Testis (tissue), 3 donors: Measurements from ENCODE around the gene VPS26C. TPM values are rescaled to one million over a fixed set of nuclear protein-coding genes. Genes with fewer than 3 reads are reported as not detected.

Experiments
- DNase-seq: peaks from one replicate; pipeline ENCODE4 v3.0.0-alpha.2; 2019
- H3K27ac ChIP-seq, 2 donors: fragments of 200-600 bp; sonication (generic); one replicate each; pipeline ENCODE4 v1.5.1; 2019
- H3K27me3 ChIP-seq: fragments of 200-600 bp; sonication (generic); one replicate; pipeline ENCODE4 v1.5.1; 2019
- H3K36me3 ChIP-seq: fragments of 200-600 bp; sonication (generic); one replicate; pipeline ENCODE4 v1.5.1; 2017; ENCODE audit warnings: low read depth; ENCODE audit errors: missing control alignments
- H3K4me1 ChIP-seq: fragments of 200-600 bp; sonication (generic); one replicate; pipeline ENCODE4 v1.5.1; 2019
- H3K4me3 ChIP-seq, 2 donors: fragments of 200-600 bp; sonication (generic); one replicate each; pipeline ENCODE4 v1.5.1; 2017 to 2019
- H3K9me3 ChIP-seq: fragments of 200-600 bp; sonication (generic); one replicate; pipeline ENCODE4 v1.5.1; 2017
- POLR2A ChIP-seq: fragments of 450-650 bp; IDR thresholded peaks from one replicate; pipeline ENCODE4 v1.6.1; 2017; ENCODE audit warnings: antibody characterized with exemption, mild to moderate bottlenecking, moderate library complexity
- WGBS, 2 donors: methylation state at CpG; one replicate each; pipeline ENCODE4 v1.1.5; 2018; 5-methylcytosine and 5-hydroxymethylcytosine counted together
- intact Hi-C: fragments of 100-400 bp; cut with DNase I; formaldehyde crosslinking; loops from one replicate; pipeline ENCODE4 v1.15.1; 2023; ENCODE audit warnings: low total_unique reads
- polyA plus RNA-seq: library from polyadenylated mRNA; stranded (reverse); fragments of 350-450 nt; fragmentation: Illumina TruSeq; extraction: RNeasy Lipid Tissue Mini Kit (QIAGEN cat#74804); gene quantifications from one replicate; pipeline ENCODE4 v1.2.3, GENCODE V29; 2014; ENCODE audit warnings: low read depth, low replicate concordance; ENCODE audit not compliant: insufficient read depth
- total RNA-seq, 2 donors: library from RNA; depleted of rRNA; stranded (reverse); fragments of >200 nt; gene quantifications; one replicate each; pipeline ENCODE4 v1.2.3, GENCODE V29; 2016
- TF ChIP-seq, protein P1 (sequence below), 3 experiments: fragments of 450-650 bp in 2 of 3; fragments of 200-600 bp in 1 of 3; sonication (generic) in 1 of 3; IDR thresholded peaks; one replicate each; pipeline ENCODE4 v1.5.1; 2016 to 2019; ENCODE audit warnings: antibody characterized with exemption in 3 of 3, mild to moderate bottlenecking in 2 of 3, moderate library complexity in 1 of 3

Gene VPS26C
- total and polyA plus RNA-seq, 3 donors from 2014 or later: 25.3 to 48.1 (median 46.5) TPM

DNA sequence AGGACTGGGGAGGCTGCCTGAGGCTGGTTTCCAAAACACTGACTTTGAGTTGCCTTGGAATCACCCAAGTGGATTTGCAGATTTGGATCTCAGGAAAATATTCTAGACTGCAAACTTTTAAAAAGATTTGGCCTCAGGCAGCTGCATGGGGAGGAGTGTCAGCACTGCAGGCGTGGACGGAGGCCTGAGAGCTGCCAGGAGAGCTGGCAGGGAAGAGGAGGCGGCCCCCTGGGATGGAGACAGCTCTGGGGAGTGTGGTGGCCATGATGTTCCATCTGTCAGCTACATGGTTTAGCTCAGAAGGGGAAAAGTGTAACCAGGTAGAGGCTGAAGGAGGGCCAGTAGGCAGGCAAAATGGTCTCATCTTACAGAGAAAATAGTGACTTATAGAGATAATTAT lies 72.1 kb downstream of the VPS26C start:
- no peaks in the 10 kb centered on the region for H3K27me3 ChIP-seq
- no peaks in the 10 kb centered on the region for H3K9me3 ChIP-seq
- TF ChIP-seq POLR2A: no peak
- TF ChIP-seq, protein P1, sequence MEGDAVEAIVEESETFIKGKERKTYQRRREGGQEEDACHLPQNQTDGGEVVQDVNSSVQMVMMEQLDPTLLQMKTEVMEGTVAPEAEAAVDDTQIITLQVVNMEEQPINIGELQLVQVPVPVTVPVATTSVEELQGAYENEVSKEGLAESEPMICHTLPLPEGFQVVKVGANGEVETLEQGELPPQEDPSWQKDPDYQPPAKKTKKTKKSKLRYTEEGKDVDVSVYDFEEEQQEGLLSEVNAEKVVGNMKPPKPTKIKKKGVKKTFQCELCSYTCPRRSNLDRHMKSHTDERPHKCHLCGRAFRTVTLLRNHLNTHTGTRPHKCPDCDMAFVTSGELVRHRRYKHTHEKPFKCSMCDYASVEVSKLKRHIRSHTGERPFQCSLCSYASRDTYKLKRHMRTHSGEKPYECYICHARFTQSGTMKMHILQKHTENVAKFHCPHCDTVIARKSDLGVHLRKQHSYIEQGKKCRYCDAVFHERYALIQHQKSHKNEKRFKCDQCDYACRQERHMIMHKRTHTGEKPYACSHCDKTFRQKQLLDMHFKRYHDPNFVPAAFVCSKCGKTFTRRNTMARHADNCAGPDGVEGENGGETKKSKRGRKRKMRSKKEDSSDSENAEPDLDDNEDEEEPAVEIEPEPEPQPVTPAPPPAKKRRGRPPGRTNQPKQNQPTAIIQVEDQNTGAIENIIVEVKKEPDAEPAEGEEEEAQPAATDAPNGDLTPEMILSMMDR (IDR thresholded peaks at IDR 0.05): no peak
- H3K36me3 ChIP-seq: no peaks in the 10 kb centered on the region
- DNase-seq: no peak
- WGBS, 2 donors: 78% methylated on average over 3 of the region's 3 CpGs
- no peak overlapping the region for H3K4me3 ChIP-seq
- intact Hi-C loops: no loop called here
- H3K27ac ChIP-seq: no peak overlapping the region
- no peaks in the 10 kb centered on the region for H3K4me1 ChIP-seq

DNA sequence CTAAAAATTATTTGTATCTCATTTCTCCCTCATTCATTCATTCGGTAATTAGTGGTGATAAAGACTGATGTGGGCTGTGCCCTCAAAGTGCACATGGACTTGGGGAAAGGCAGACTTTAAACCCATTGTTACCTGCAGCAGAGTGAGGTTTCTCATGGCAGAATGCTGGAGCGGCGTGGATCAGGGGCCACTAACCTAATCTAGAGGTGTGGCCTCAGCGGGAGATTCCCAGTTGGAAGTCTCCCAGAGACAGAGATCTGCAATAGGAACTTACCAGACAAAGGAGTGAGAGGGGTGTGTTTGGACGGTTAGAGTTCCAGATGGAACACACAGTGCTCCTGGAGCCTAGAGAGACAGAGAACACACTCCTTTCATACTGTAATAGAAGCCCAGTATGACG lies 73.5 kb downstream of the VPS26C start:
- 81 to 90% methylated on average over 6 of the region's 6 CpGs for WGBS, 2 donors
- TF ChIP-seq POLR2A: no peak
- TF ChIP-seq, protein P1 (IDR thresholded peaks at IDR 0.05): no peak

DNA sequence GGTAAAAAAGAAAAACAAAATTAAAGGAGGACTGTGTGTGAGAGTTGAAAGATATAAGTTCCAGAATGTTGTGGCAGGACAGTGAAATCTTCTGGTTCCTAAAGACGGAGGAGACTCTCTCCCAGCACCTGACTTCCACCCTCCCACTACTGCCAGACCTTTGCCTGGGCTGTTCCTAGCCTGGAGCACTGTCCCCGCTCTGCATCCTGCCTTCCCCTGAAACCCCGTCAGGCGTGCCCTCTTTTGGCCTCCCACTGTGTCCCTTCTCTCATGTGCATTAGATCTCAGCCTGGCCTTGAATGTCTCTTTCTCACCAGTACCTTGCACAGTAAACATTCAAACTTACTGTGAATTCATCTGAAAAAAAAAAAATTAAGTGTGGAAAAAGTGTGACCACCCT lies 74.1 kb downstream of the VPS26C start:
- no peak for DNase-seq
- TF ChIP-seq, protein P1 (IDR thresholded peaks at IDR 0.05): no peak
- no peak for TF ChIP-seq POLR2A
- Histone ChIP-seq H3K27ac (no peak overlapping the region), H3K27me3 (no peaks in the 10 kb centered on the region), H3K4me3 (no peak overlapping the region), H3K4me1 (no peaks in the 10 kb centered on the region), H3K9me3 (no peaks in the 10 kb centered on the region), H3K36me3 (no peaks in the 10 kb centered on the region)
- intact Hi-C loops: no loop called here
- 70 to 75% methylated on average over 4 of the region's 4 CpGs for WGBS, 2 donors

More for the DNA sequence above, 73.5 kb downstream of the VPS26C start:
- no peaks in the 10 kb centered on the region for H3K4me1 ChIP-seq
- no peaks in the 10 kb centered on the region for H3K9me3 ChIP-seq
- no peak for DNase-seq
- intact Hi-C loops: no loop called here
- no peaks in the 10 kb centered on the region for H3K27me3 ChIP-seq
- H3K4me3 ChIP-seq: no peak overlapping the region
- H3K36me3 ChIP-seq: no peaks in the 10 kb centered on the region
- H3K27ac ChIP-seq: no peak overlapping the region

DNA sequence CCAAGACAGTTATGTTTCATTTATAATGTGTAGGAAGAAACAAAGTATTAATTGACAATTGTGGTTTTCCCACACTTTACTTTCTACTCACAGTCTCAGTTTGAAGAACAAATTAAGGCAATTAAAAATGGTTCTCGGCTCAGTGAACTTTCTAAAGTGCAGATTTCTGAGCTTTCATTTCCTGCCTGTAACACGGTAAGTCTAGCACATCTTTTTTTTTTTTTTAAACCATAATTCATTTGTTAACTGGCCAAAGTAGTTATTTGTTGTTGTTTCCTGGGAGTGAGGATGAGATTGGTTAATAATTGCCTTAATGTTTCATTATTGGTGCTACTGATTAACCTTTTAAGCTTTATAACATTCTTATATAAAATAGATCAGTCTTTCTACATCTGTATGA lies 75.1 kb downstream of the VPS26C start:
- 73 to 77% methylated on average over 2 of the region's 2 CpGs for WGBS, 2 donors
- TF ChIP-seq POLR2A: no peak
- TF ChIP-seq, protein P1 (IDR thresholded peaks at IDR 0.05): no peak
- Histone ChIP-seq H3K27ac (no peak overlapping the region), H3K27me3 (no peaks in the 10 kb centered on the region), H3K9me3 (no peaks in the 10 kb centered on the region), H3K4me1 (no peaks in the 10 kb centered on the region), H3K4me3 (no peak overlapping the region), H3K36me3 (no peaks in the 10 kb centered on the region)
- intact Hi-C loops: no loop called here
- no peak for DNase-seq

DNA sequence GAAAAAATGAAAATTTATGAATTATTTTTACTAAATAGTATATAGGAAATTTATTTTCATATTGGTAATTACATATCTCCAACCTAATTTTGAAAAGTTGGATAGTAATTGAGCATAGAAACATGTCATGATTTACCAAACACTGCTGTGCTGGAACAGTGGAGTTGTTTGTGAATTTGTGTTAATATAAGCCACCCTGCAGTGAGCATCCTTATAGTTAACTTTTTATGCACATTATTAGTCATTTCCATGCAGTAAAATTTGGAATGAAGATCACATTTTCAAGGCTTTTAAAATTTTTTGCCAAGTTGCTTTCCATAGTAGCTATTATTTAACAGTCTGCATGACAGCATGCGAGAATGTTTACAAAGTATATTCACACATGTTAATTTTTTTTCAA lies 78.3 kb downstream of the VPS26C start:
- no peaks in the 10 kb centered on the region for H3K36me3 ChIP-seq
- no peak overlapping the region for H3K4me3 ChIP-seq
- no peaks in the 10 kb centered on the region for H3K4me1 ChIP-seq
- H3K27me3 ChIP-seq: no peaks in the 10 kb centered on the region
- 95% methylated on average over 1 of the region's 1 CpG for WGBS, 2 donors
- no peaks in the 10 kb centered on the region for H3K9me3 ChIP-seq
- no peak for TF ChIP-seq POLR2A
- TF ChIP-seq, protein P1 (IDR thresholded peaks at IDR 0.05): no peak
- DNase-seq: no peak
- no peak overlapping the region for H3K27ac ChIP-seq
- intact Hi-C loops: no loop called here
